NB4 (cell line): ENCODE results near the gene BRWD1.

Source experiments
- POLR2A ChIP-seq: IDR thresholded peaks from 2 replicates; pipeline ENCODE4 v1.6.1; 2011; ENCODE audit warnings: mild to moderate bottlenecking; ENCODE audit not compliant: insufficient read length; ENCODE audit errors: extremely low read depth
- TF ChIP-seq, protein P1 (sequence below): IDR thresholded peaks from one replicate; pipeline ENCODE4 v1.5.1; 2012; ENCODE audit warnings: low read depth, low read length
- TF ChIP-seq, protein P2 (sequence below): IDR thresholded peaks from 2 replicates; pipeline ENCODE4 v1.6.1; 2011; ENCODE audit warnings: low read depth, low read length

DNA sequence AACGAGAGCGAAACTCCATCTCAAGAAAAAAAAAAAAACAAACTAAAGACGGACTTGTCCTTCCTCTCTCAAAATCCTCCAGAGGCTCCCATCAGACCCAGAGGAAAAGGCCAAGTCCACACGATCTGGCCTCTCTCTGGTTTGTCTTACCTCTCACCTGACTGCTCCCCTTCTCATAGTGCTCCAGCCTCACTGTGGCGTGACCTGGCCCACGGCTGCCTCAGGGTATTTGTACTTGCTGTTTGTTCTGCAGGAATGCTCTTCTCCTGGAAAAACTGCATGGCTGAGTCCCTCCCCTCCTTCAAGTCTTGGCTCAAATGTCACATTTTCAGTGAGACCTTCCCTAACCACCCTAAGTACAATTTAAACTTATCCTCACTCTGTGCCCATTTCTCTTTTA lies 8.0 kb upstream of the BRWD1 start:
- TF ChIP-seq POLR2A, result no peak
- TF ChIP-seq, protein P1, sequence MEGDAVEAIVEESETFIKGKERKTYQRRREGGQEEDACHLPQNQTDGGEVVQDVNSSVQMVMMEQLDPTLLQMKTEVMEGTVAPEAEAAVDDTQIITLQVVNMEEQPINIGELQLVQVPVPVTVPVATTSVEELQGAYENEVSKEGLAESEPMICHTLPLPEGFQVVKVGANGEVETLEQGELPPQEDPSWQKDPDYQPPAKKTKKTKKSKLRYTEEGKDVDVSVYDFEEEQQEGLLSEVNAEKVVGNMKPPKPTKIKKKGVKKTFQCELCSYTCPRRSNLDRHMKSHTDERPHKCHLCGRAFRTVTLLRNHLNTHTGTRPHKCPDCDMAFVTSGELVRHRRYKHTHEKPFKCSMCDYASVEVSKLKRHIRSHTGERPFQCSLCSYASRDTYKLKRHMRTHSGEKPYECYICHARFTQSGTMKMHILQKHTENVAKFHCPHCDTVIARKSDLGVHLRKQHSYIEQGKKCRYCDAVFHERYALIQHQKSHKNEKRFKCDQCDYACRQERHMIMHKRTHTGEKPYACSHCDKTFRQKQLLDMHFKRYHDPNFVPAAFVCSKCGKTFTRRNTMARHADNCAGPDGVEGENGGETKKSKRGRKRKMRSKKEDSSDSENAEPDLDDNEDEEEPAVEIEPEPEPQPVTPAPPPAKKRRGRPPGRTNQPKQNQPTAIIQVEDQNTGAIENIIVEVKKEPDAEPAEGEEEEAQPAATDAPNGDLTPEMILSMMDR, result no peak
- TF ChIP-seq, protein P2, sequence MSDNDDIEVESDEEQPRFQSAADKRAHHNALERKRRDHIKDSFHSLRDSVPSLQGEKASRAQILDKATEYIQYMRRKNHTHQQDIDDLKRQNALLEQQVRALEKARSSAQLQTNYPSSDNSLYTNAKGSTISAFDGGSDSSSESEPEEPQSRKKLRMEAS, result no peak
